CD4-positive, alpha-beta T cell treated with Interleukin-17A for 4 hours (primary cell): ENCODE results near the gene SH3PXD2B.
"Not testable (repeated sequence)": the region's sequence is repeated elsewhere in the genome, so short reads cannot be mapped to it uniquely, and the experiment has no call there.

Source experiments
- DNase-seq: peaks from one replicate; pipeline ENCODE4 v3.0.0-alpha.2; 2020; ENCODE audit warnings: mixed read lengths

Gene SH3PXD2B

GRCh38 chr5:172398645-172399044, 55.7 kb downstream of the SH3PXD2B start:
- DNase-seq, result not testable (repeated sequence)

- DNase-seq, result not testable (repeated sequence)
These were observed 57.3 kb downstream of the SH3PXD2B start for GRCh38 chr5:172396994-172397393.

- DNase-seq, result no peak
These were observed 58.1 kb downstream of the SH3PXD2B start for GRCh38 chr5:172396220-172396619.

GRCh38 chr5:172395483-172395882, 58.8 kb downstream of the SH3PXD2B start:
- DNase-seq, result no peak

- no peak for DNase-seq
These were observed 64.7 kb downstream of the SH3PXD2B start for GRCh38 chr5:172389578-172390112.

- DNase-seq, result no peak
These were observed 66.0 kb downstream of the SH3PXD2B start for GRCh38 chr5:172388246-172388733.

- DNase-seq, result no peak
These were observed 68.6 kb downstream of the SH3PXD2B start for GRCh38 chr5:172385707-172386106.

GRCh38 chr5:172385010-172385563, 69.2 kb downstream of the SH3PXD2B start:
- no peak for DNase-seq

- no peak for DNase-seq
These were observed 71.0 kb downstream of the SH3PXD2B start for GRCh38 chr5:172383191-172383802.

- no peak for DNase-seq
These were observed 73.2 kb downstream of the SH3PXD2B start for GRCh38 chr5:172380987-172381643.

- no peak for DNase-seq
These were observed 73.9 kb downstream of the SH3PXD2B start for GRCh38 chr5:172380301-172380986.

GRCh38 chr5:172379481-172379880, 74.8 kb downstream of the SH3PXD2B start:
- no peak for DNase-seq

- DNase-seq, result no peak
These were observed 76.5 kb downstream of the SH3PXD2B start for GRCh38 chr5:172377856-172378255.

GRCh38 chr5:172377438-172377837, 76.9 kb downstream of the SH3PXD2B start:
- DNase-seq, result no peak

- DNase-seq, result no peak
These were observed 79.5 kb downstream of the SH3PXD2B start for GRCh38 chr5:172374783-172375182.

- no peak for DNase-seq
These were observed 80.6 kb downstream of the SH3PXD2B start for GRCh38 chr5:172373680-172374079.

GRCh38 chr5:172371684-172372083, 82.6 kb downstream of the SH3PXD2B start:
- DNase-seq, result no peak

- DNase-seq, result no peak
These were observed 83.4 kb downstream of the SH3PXD2B start for GRCh38 chr5:172370648-172371545.

- DNase-seq, result no peak
These were observed 84.1 kb downstream of the SH3PXD2B start for GRCh38 chr5:172370237-172370640.

- DNase-seq, result not testable (repeated sequence)
These were observed 85.6 kb downstream of the SH3PXD2B start for GRCh38 chr5:172368699-172369098.

GRCh38 chr5:172365948-172366608, 88.2 kb downstream of the SH3PXD2B start:
- no peak for DNase-seq

- no peak for DNase-seq
These were observed 89.6 kb downstream of the SH3PXD2B start for GRCh38 chr5:172364773-172365172.
